HCT116 (cell line): ENCODE results near the gene PARVG.

ENCODE experiments used
- YY1 ChIP-seq: IDR thresholded peaks from 2 replicates; pipeline ENCODE4 v1.6.1; 2011; ENCODE audit warnings: low read length, low read depth, moderate library complexity, mild to moderate bottlenecking; ENCODE audit not compliant: insufficient replicate concordance; ENCODE audit errors: extremely low read depth
- TF ChIP-seq, protein P1 (sequence below), 3 experiments: fragments of 200-600 bp in 1 of 3; sonication (generic) in 1 of 3; IDR thresholded peaks in 2 of 3; conservative IDR thresholded peaks in 1 of 3; 2 replicates each; pipeline ENCODE4 v1.5.1; 2012 to 2017; ENCODE audit warnings: low read depth in 2 of 3, low read length in 2 of 3, antibody characterized with exemption in 1 of 3, borderline replicate concordance in 1 of 3, control low read depth in 1 of 3, mild to moderate bottlenecking in 1 of 3, mixed read lengths in 1 of 3, mixed run types in 1 of 3, moderate library complexity in 1 of 3; ENCODE audit not compliant: insufficient read depth in 1 of 3

DNA sequence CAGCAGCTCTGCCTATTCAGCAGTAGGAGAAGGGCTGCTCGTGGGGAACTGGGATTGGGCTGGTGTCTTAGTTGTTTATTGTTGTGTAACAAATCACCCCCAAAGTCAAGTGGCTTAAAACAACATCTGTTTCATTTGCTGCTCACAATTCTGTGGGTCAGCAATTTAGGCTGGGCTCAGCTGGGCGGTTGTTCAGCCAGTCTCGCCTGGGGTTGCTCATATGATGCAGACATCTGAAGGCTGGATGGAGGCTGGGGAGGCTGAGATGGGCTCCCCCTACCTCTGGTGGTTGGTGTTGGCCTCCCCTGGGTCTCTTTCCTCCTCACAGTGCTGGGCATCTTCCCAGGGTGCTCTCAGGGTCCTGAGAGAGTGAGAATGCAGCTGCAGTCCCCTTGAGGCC is 43.3 kb upstream of the PARVG start:
- TF ChIP-seq, protein P1, sequence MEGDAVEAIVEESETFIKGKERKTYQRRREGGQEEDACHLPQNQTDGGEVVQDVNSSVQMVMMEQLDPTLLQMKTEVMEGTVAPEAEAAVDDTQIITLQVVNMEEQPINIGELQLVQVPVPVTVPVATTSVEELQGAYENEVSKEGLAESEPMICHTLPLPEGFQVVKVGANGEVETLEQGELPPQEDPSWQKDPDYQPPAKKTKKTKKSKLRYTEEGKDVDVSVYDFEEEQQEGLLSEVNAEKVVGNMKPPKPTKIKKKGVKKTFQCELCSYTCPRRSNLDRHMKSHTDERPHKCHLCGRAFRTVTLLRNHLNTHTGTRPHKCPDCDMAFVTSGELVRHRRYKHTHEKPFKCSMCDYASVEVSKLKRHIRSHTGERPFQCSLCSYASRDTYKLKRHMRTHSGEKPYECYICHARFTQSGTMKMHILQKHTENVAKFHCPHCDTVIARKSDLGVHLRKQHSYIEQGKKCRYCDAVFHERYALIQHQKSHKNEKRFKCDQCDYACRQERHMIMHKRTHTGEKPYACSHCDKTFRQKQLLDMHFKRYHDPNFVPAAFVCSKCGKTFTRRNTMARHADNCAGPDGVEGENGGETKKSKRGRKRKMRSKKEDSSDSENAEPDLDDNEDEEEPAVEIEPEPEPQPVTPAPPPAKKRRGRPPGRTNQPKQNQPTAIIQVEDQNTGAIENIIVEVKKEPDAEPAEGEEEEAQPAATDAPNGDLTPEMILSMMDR (IDR thresholded peaks at IDR 0.05 in 2 of 3, conservative IDR thresholded peaks at IDR 0.05 in 1 of 3; ENCODE audit: borderline replicate concordance in 1 of 3, insufficient read depth in 1 of 3, low read depth in 2 of 3, low read length in 2 of 3): no peak
- no peak for TF ChIP-seq YY1
